Activated effector memory CD4-positive, alpha-beta T cell treated with Interleukin-2 at 50 U/mL for 16 hours (primary cell): ENCODE results near the gene CRYBA4.

Experiments
- DNase-seq: peaks from one replicate; pipeline ENCODE4 v3.0.0-alpha.2; 2020

The CRYBA4 gene

GRCh38 chr22:26631282-26631681, 9.5 kb downstream of the CRYBA4 start:
- DNase-seq: no peak

- no peak for DNase-seq
Measured at GRCh38 chr22:26632422-26633155, 10.8 kb downstream of the CRYBA4 start.

GRCh38 chr22:26634189-26634588, 12.4 kb downstream of the CRYBA4 start:
- no peak for DNase-seq

GRCh38 chr22:26635117-26635516, 13.4 kb downstream of the CRYBA4 start:
- no peak for DNase-seq

- no peak for DNase-seq
Measured at GRCh38 chr22:26636296-26636695, 14.5 kb downstream of the CRYBA4 start.

- peak; percentile 68 for DNase-seq
Measured at GRCh38 chr22:26642465-26643417, 21.0 kb downstream of the CRYBA4 start.

- no peak for DNase-seq
Measured at GRCh38 chr22:26643418-26644100, 21.8 kb downstream of the CRYBA4 start.

GRCh38 chr22:26646158-26646557, 24.4 kb downstream of the CRYBA4 start:
- DNase-seq: no peak

GRCh38 chr22:26648011-26648497, 26.3 kb downstream of the CRYBA4 start:
- peak; percentile 47 for DNase-seq

- no peak for DNase-seq
Measured at GRCh38 chr22:26648528-26649388, 27.0 kb downstream of the CRYBA4 start.

- DNase-seq: no peak
Measured at GRCh38 chr22:26650722-26651421, 29.1 kb downstream of the CRYBA4 start.

- no peak for DNase-seq
Measured at GRCh38 chr22:26651815-26652214, 30.1 kb downstream of the CRYBA4 start.

GRCh38 chr22:26656891-26657851, 35.4 kb downstream of the CRYBA4 start, which contains the start of gene MIAT:
MIAT (plus strand) TSS chr22:26657588.
- DNase-seq: peak; percentile 64

GRCh38 chr22:26658161-26658560, 36.4 kb downstream of the CRYBA4 start:
- DNase-seq: peak; percentile 2

- DNase-seq: peak; percentile 71
Measured at GRCh38 chr22:26658671-26659478, 37.1 kb downstream of the CRYBA4 start.

GRCh38 chr22:26660356-26660755, 38.6 kb downstream of the CRYBA4 start:
- DNase-seq: no peak

GRCh38 chr22:26660961-26661578, 39.3 kb downstream of the CRYBA4 start:
- DNase-seq: no peak

- DNase-seq: no peak
Measured at GRCh38 chr22:26662160-26662559, 40.4 kb downstream of the CRYBA4 start.
